Measurements from ENCODE around the gene RAB35. TPM values are rescaled to one million over a fixed set of nuclear protein-coding genes. Genes with fewer than 3 reads are reported as not detected.

RAB35 gene
- total and polyA plus RNA-seq, 9 of the 15 experiments (the other 6 are each of a cell fraction or from before 2014, with no cell fraction given), result 0.65 to 76.3 (median 38.9) TPM

GRCh38 chr12:120064054-120064940 is 52.3 kb downstream of the RAB35 start:
- no peak overlapping the region for H2AFZ ChIP-seq (ENCODE audit: low read depth, low read length)
- intact Hi-C loops (cut with micrococcal nuclease), result no loop called here
- no peak overlapping the region for H3K4me2 ChIP-seq (ENCODE audit: insufficient read depth, low read length)
- H3K27ac ChIP-seq (ENCODE audit: extremely low read depth, low read depth, low read length), result no peak overlapping the region
- no peaks in the 10 kb centered on the region for H3K9me3 ChIP-seq (replicated peaks; ENCODE audit: control insufficient read depth, insufficient read depth, low read depth, low read length)
- H4K20me1 ChIP-seq (replicated peaks; ENCODE audit: control insufficient read depth, insufficient read depth, low read length), result no peaks in the 10 kb centered on the region
- WGBS (ENCODE audit: insufficient coverage, low coverage, missing lambda C conversion rate), result 1% methylated on average over 16 of the region's 16 CpGs
- ATAC-seq, result no peak
- no peak for TF ChIP-seq KLF1 (tag; IDR thresholded peaks at IDR 0.05)
- no peak for TF ChIP-seq ZC3H11A (IDR thresholded peaks at IDR 0.05; ENCODE audit: low read depth, low read length)
- TF ChIP-seq SRF (CRISPR knock-in tag; IDR thresholded peaks at IDR 0.05), result no peak
- no peak for TF ChIP-seq HDGF (IDR thresholded peaks at IDR 0.05)
- no peak for TF ChIP-seq E2F5 (CRISPR knock-in tag; IDR thresholded peaks at IDR 0.05)
- TF ChIP-seq CTCF (IDR thresholded peaks at IDR 0.05 in 2 of 3, conservative IDR thresholded peaks at IDR 0.05 in 1 of 3; ENCODE audit: insufficient read depth in 2 of 3, low read depth in 1 of 3, low read length in 3 of 3), result no peak
- no peak for TF ChIP-seq BCL6 (CRISPR knock-in tag; IDR thresholded peaks at IDR 0.05)
- no peaks in the 10 kb centered on the region for H3K79me2 ChIP-seq (ENCODE audit: control insufficient read depth, insufficient read depth, low read length)
- no peak for FAIRE-seq
- no peak overlapping the region for H3K9ac ChIP-seq (ENCODE audit: insufficient read depth in 1 of 2, low read depth in 2 of 2, low read length in 2 of 2)
- in situ Hi-C loops (cut with MboI), result no loop called here
- peaks cover 43 to 67% of the 10 kb centered on the region in 2 experiments for H3K27me3 ChIP-seq (ENCODE audit: control insufficient read depth in 2 of 2, insufficient read depth in 2 of 2, low read length in 2 of 2)
- no peaks in the 10 kb centered on the region for H3K4me1 ChIP-seq (replicated peaks in 1 of 2; ENCODE audit: control insufficient read depth in 2 of 2, insufficient read depth in 2 of 2, low read length in 2 of 2)
- ChIA-PET POLR2A (interaction anchor here (0.8 to 1.4 kb wide), 5 partner anchors 9 to 1709 kb away, joined by 3 to 5 read pairs (median 3); no protein-coding TSS in a partner anchor), CTCF (ENCODE audit: low intra/inter-chr PET ratio) (no interaction called here)
- BruUV-seq (replicated peaks), result no TSS peak
- no peak overlapping the region for H3K4me3 ChIP-seq
- H3K9me1 ChIP-seq (ENCODE audit: control insufficient read depth, insufficient read depth, low read length), result no peaks in the 10 kb centered on the region
- H3K36me3 ChIP-seq (ENCODE audit: control insufficient read depth, insufficient read depth, low read length), result no peaks in the 10 kb centered on the region
- no peak for DNase-seq (ENCODE audit: extremely low read depth in 1 of 4, low spot score in 3 of 4)
